H1 (cell line): ENCODE data around the gene HSPA1B. TPM values are rescaled to one million over a fixed set of nuclear protein-coding genes. Genes with fewer than 3 reads are reported as not detected.

Source experiments
- CTCF ChIA-PET: fragments of 300-600 bp; sonication (Branson Sonifier 250); formaldehyde crosslinking; loops from one replicate; lab custom pipeline; 2021; ENCODE audit not compliant: partially characterized antibody; lab: Charles Lee
- POLR2A ChIA-PET: fragments of 300-600 bp; sonication (Branson Sonifier 250); formaldehyde crosslinking; loops from one replicate; lab custom pipeline; 2021; ENCODE audit warnings: inconsistent platforms; ENCODE audit not compliant: partially characterized antibody; lab: Charles Lee
- DNase-seq, 2 experiments: peaks; one replicate each; pipeline versions ENCODE4 v3.0.0 to v3.0.0-alpha.2; 2010 to 2022; ENCODE audit warnings: low spot score in 2 of 2, low read depth in 1 of 2, mixed read lengths in 1 of 2
- FAIRE-seq: peaks from 2 replicates; lab custom pipeline; 2011; peaks lifted over from hg19 to GRCh38; lab: Jason Lieb, UNC
- H2AFZ ChIP-seq: 2 replicates; pipeline ENCODE4 v1.8.1; 2012; ENCODE audit warnings: low read length, inconsistent platforms
- H2AK5ac ChIP-seq: 2 replicates; pipeline ENCODE4 v1.6.1; 2013; ENCODE audit warnings: low read depth, low read length
- H2BK120ac ChIP-seq: replicated peaks from 2 replicates; pipeline ENCODE3; 2013; ENCODE audit warnings: low read depth, low read length, inconsistent platforms
- H2BK12ac ChIP-seq: 2 replicates; pipeline ENCODE4 v1.6.1; 2013; ENCODE audit warnings: low read depth, low read length
- H2BK15ac ChIP-seq: 2 replicates; pipeline ENCODE4 v1.6.1; 2013; ENCODE audit warnings: low read length
- H2BK20ac ChIP-seq: 2 replicates; pipeline ENCODE4 v1.6.1; 2013; ENCODE audit warnings: low read length
- H2BK5ac ChIP-seq: 2 replicates; pipeline ENCODE4 v1.6.1; 2013; ENCODE audit warnings: low read depth, low read length
- H3K14ac ChIP-seq: 2 replicates; pipeline ENCODE4 v1.6.1; 2013; ENCODE audit warnings: inconsistent platforms; ENCODE audit not compliant: insufficient read length
- H3K18ac ChIP-seq: 2 replicates; pipeline ENCODE4 v1.6.1; 2013; ENCODE audit warnings: low read length; ENCODE audit errors: extremely low read depth
- H3K23ac ChIP-seq: 2 replicates; pipeline ENCODE4 v1.6.1; 2013; ENCODE audit warnings: inconsistent platforms; ENCODE audit not compliant: insufficient read length
- H3K23me2 ChIP-seq: 2 replicates; pipeline ENCODE4 v1.6.1; 2013; ENCODE audit warnings: low read depth, low read length
- H3K27ac ChIP-seq: 2 replicates; pipeline ENCODE4 v1.6.1; 2011; ENCODE audit warnings: low read depth, low read length, inconsistent platforms
- H3K27me3 ChIP-seq, 4 experiments: replicated peaks in 1 of 4; 1 replicate in 1 of 4; 2 replicates in 3 of 4; pipeline versions ENCODE4 v1.6.1 to v1.8.1; 2011 to 2013; ENCODE audit warnings: low read length in 3 of 4, mild to moderate bottlenecking in 3 of 4, inconsistent platforms in 2 of 4, mixed read lengths in 2 of 4, moderate library complexity in 1 of 4; ENCODE audit not compliant: control insufficient read depth in 3 of 4, insufficient read depth in 3 of 4; ENCODE audit errors: extremely low read depth in 1 of 4
- H3K36me3 ChIP-seq, 4 experiments: 2 replicates each; pipeline versions ENCODE4 v1.6.1 to v1.8.1; 2011 to 2013; ENCODE audit warnings: mild to moderate bottlenecking in 4 of 4, low read length in 3 of 4, moderate library complexity in 2 of 4, control low read depth in 1 of 4, inconsistent platforms in 1 of 4; ENCODE audit not compliant: insufficient read depth in 4 of 4, control insufficient read depth in 2 of 4
- H3K4ac ChIP-seq: replicated peaks from 2 replicates; pipeline ENCODE3; 2013; ENCODE audit warnings: low read length, low read depth, mixed read lengths, inconsistent platforms; ENCODE audit not compliant: insufficient read length
- H3K4me1 ChIP-seq, 4 experiments: replicated peaks in 1 of 4; 1 replicate in 1 of 4; 2 replicates in 3 of 4; pipeline versions ENCODE4 v1.6.1 to v1.8.1; 2011 to 2013; ENCODE audit warnings: low read length in 3 of 4, inconsistent platforms in 2 of 4, mixed read lengths in 1 of 4; ENCODE audit not compliant: insufficient read depth in 4 of 4, control insufficient read depth in 3 of 4
- H3K4me2 ChIP-seq, 2 experiments: 2 replicates each; pipeline versions ENCODE4 v1.6.1 to v1.8.1; 2011 to 2013; ENCODE audit warnings: low read depth in 2 of 2, low read length in 2 of 2, control low read depth in 1 of 2, inconsistent platforms in 1 of 2, mild to moderate bottlenecking in 1 of 2; ENCODE audit not compliant: insufficient read depth in 1 of 2
- H3K4me3 ChIP-seq, 4 experiments: fragments of 200-600, 300-600 bp in 1 of 4; sonication (generic), shearing (Covaris generic), sonication (Bioruptor Twin) in 1 of 4; 2 replicates each; pipeline versions ENCODE4 v1.5.1 to v1.8.1; 2011 to 2016; ENCODE audit warnings: low read length in 4 of 4, low read depth in 3 of 4, control low read depth in 2 of 4, inconsistent platforms in 2 of 4, mild to moderate bottlenecking in 2 of 4, mixed read lengths in 1 of 4, moderate library complexity in 1 of 4; ENCODE audit not compliant: insufficient read depth in 2 of 4; ENCODE audit errors: extremely low read depth in 1 of 4
- H3K56ac ChIP-seq: replicated peaks from 2 replicates; pipeline ENCODE3; 2013; ENCODE audit warnings: low read depth, mild to moderate bottlenecking, mixed read lengths, low read length, inconsistent platforms; ENCODE audit not compliant: insufficient read length
- H3K79me1 ChIP-seq: 2 replicates; pipeline ENCODE4 v1.6.1; 2013; ENCODE audit warnings: low read depth, low read length, control low read depth
- H3K79me2 ChIP-seq, 2 experiments: 2 replicates each; pipeline versions ENCODE4 v1.6.1 to v1.8.1; 2012 to 2013; ENCODE audit warnings: low read length in 2 of 2, mild to moderate bottlenecking in 2 of 2, inconsistent platforms in 1 of 2; ENCODE audit not compliant: insufficient read depth in 2 of 2, control insufficient read depth in 1 of 2
- H3K9ac ChIP-seq, 4 experiments: replicated peaks in 1 of 4; 1 replicate in 1 of 4; 2 replicates in 3 of 4; pipeline versions ENCODE4 v1.6.1 to v1.8.1; 2011 to 2013; ENCODE audit warnings: low read depth in 3 of 4, low read length in 3 of 4, control low read depth in 2 of 4, mild to moderate bottlenecking in 2 of 4, moderate library complexity in 2 of 4, inconsistent platforms in 1 of 4; ENCODE audit errors: extremely low read depth in 1 of 4
- H3K9me3 ChIP-seq, 2 experiments: 2 replicates each; pipeline versions ENCODE4 v1.6.1 to v1.8.1; 2012 to 2013; ENCODE audit warnings: mild to moderate bottlenecking in 2 of 2, moderate library complexity in 2 of 2, control low read depth in 1 of 2, inconsistent platforms in 1 of 2, low read depth in 1 of 2, low read length in 1 of 2, mixed read lengths in 1 of 2; ENCODE audit not compliant: insufficient read depth in 2 of 2
- H4K20me1 ChIP-seq, 2 experiments: replicated peaks in 1 of 2; 2 replicates each; pipeline versions ENCODE3 to v1.8.1; 2011 to 2013; ENCODE audit warnings: inconsistent platforms in 2 of 2, low read length in 2 of 2, mild to moderate bottlenecking in 1 of 2; ENCODE audit not compliant: insufficient read depth in 2 of 2, control insufficient read depth in 1 of 2
- H4K5ac ChIP-seq: 2 replicates; pipeline ENCODE4 v1.6.1; 2013; ENCODE audit warnings: low read length, low read depth, mixed read lengths, inconsistent platforms; ENCODE audit not compliant: insufficient read length
- H4K8ac ChIP-seq: 2 replicates; pipeline ENCODE4 v1.8.0; 2013; ENCODE audit warnings: mild to moderate bottlenecking, moderate library complexity, low read length, inconsistent platforms; ENCODE audit not compliant: insufficient read depth; ENCODE audit errors: extremely low read depth
- H4K91ac ChIP-seq: replicated peaks from 2 replicates; pipeline ENCODE3; 2013; ENCODE audit warnings: low read length, mixed read lengths, inconsistent platforms; ENCODE audit not compliant: insufficient read length
- NRF1 ChIP-seq: IDR thresholded peaks from 2 replicates; pipeline ENCODE4 v1.6.1; 2011; ENCODE audit warnings: mild to moderate bottlenecking, low read depth, low read length, improper control_type of control experiment
- POLR2A ChIP-seq, 2 experiments: IDR thresholded peaks; 1 replicate in 1 of 2; 2 replicates in 1 of 2; pipeline ENCODE4 v1.6.1; 2011; ENCODE audit warnings: low read depth in 2 of 2, low read length in 2 of 2, mild to moderate bottlenecking in 2 of 2; ENCODE audit errors: control extremely low read depth in 1 of 2
- SIN3A ChIP-seq, 2 experiments: IDR thresholded peaks in 1 of 2; conservative IDR thresholded peaks in 1 of 2; 2 replicates each; pipeline ENCODE4 v1.6.1; 2011 to 2012; ENCODE audit warnings: low read length in 2 of 2, improper control_type of control experiment in 1 of 2, low read depth in 1 of 2, mild to moderate bottlenecking in 1 of 2
- WGBS, 2 experiments: shearing (Covaris generic) in 1 of 2; methylation state at CpG; one replicate each; pipeline versions ENCODE4 v1.1.6 to v1.1.7; 2013 to 2015; ENCODE audit warnings: low lambda C conversion rate in 2 of 2, mixed read lengths in 2 of 2, inconsistent platforms in 1 of 2, low coverage in 1 of 2, missing lambda C conversion rate in 1 of 2; ENCODE audit not compliant: insufficient replicate concordance in 2 of 2, insufficient coverage in 1 of 2, insufficient read length in 1 of 2; ENCODE audit errors: extremely low coverage in 1 of 2, missing lambda C conversion rate in 1 of 2; 5-methylcytosine and 5-hydroxymethylcytosine counted together
- polyA plus RNA-seq, 7 experiments: library from polyadenylated mRNA; depleted of rRNA in 3 of 7; stranded (reverse) in 5 of 7; unstranded in 2 of 7; fragments of >200 nt in 5 of 7; fragments of 200-250 nt in 2 of 7; gene quantifications; 1 replicate in 5 of 7; 2 replicates in 1 of 7; 4 replicates in 1 of 7; pipeline versions ENCODE4 v1.2.1 to v1.2.3, GENCODE V29; 2011 to 2013; ENCODE audit warnings: missing spikeins in 2 of 7, mixed read lengths in 2 of 7
- total RNA-seq: library from RNA; stranded (reverse); fragmentation: NEBNext Ultra II Directional; extraction: Animal tissue kit (Norgen Biotek cat#: 25700); gene quantifications from 2 replicates; pipeline ENCODE4 v1.2.1, GENCODE V29; 2021

Gene HSPA1B
- total and polyA plus RNA-seq, 2 of the 8 experiments (the other 6 are each of a cell fraction or from before 2014, with no cell fraction given): 36.6 to 76.6 TPM

DNA sequence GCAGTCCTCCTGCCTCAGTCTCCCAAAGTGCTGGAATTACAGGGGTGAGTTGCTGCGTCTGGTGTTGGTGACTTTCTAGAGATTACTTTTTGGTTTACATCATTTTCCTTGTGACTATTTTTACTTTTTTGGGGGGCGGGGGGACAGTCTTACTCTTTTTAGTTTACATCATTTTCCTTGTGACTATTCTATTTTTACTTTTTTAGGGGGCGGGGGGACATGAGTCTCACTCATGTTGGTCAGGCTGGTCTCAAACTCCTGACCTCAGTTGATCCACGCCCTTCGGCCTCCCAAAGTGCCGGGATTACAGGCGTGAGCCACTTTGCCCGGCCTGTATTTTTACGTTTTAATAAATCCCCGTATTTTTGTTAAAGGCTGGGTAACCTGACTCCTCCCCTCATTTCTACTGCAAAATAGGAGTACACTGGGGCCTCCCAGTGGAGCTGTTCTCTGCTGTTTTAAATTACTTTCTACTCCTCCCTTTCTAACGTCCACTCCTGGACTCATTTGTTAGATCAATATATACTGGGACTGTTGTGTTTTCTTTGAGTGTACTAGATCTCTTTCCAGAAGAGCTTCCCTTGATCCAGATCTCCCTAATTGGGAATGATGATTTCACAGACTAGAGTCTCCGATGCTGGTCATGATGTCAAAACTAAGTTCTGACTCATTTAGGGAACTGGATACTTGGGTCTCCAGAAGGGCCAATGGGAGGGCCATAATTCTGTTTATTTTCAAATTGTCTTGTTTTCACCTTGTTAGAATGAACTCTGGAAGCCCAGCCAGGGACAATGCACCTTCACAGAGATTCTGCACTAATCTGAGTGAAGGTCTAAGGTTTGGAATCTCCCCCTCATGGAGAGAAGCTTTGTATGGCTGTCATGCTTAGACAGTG lies 9.2 kb downstream of the HSPA1B start:
- Histone ChIP-seq H2BK12ac (no peak overlapping the region), H2BK15ac (no peak overlapping the region), H3K79me1 (peaks cover 3% of the 10 kb centered on the region; the same call in 1 of the 2 replicates), H2BK20ac (no peak overlapping the region), H3K23me2 (peaks cover 15% of the 10 kb centered on the region), H3K4me1 (peaks cover 2 to 9% (median 6%) of the 10 kb centered on the region in 4 experiments; a peak in 4 of 7 replicates), H2BK120ac (no peak overlapping the region), H3K18ac (peak overlapping the region; percentile 4; the same call in 1 of the 2 replicates), H3K9ac (peak overlapping the region; percentile 58 to 96 (median 84)), H3K36me3 (peaks cover 34 to 62% (median 48%) of the 10 kb centered on the region in 4 experiments), H4K8ac (no peak overlapping the region), H4K91ac (no peak overlapping the region), H3K9me3 (no peaks in the 10 kb centered on the region), H2AK5ac (no peak overlapping the region), H3K23ac (no peak overlapping the region), H3K4me2 (peak overlapping the region; percentile 84 to 99), H2AFZ (no peak overlapping the region), H3K27me3 (no peaks in the 10 kb centered on the region), H3K79me2 (peaks cover 17 to 38% of the 10 kb centered on the region in 2 experiments), H3K4ac (peak overlapping the region; percentile 12), H4K20me1 (peaks cover 18 to 22% of the 10 kb centered on the region in 2 experiments), H2BK5ac (0 out of 2 replicates have a peak overlapping the region, but pooled peaks have one; percentile 32), H3K14ac (no peak overlapping the region), H3K56ac (peak overlapping the region; percentile 79), H3K4me3 (peak overlapping the region; percentile 70 to 99 (median 92)), H3K27ac (peak overlapping the region; percentile 2; the same call in 1 of the 2 replicates), H4K5ac (no peak overlapping the region)
- TF ChIP-seq NRF1 (no peak), SIN3A (conservative IDR thresholded peaks at IDR 0.05 in 1 of 2, IDR thresholded peaks at IDR 0.05 in 1 of 2; ENCODE audit: low read depth in 1 of 2, low read length in 2 of 2) (0 out of 4 replicates have a peak, but pooled peaks of 1 of the 2 experiments have one; percentile 22), POLR2A (IDR thresholded peaks at IDR 0.05; ENCODE audit: control extremely low read depth in 1 of 2, low read depth in 2 of 2, low read length in 2 of 2) (peak in 1 of 2 experiments; percentile 42; a peak in 1 of 3 replicates)
- 37% methylated on average over 12 of the region's 12 CpGs; no CpG with 5 or more reads in 1 of the 2 experiments for WGBS, 2 experiments
- no peak for DNase-seq
- no peak for FAIRE-seq
- POLR2A ChIA-PET: interaction anchor here (0.7 to 11.4 kb wide), 28 partner anchors 11 to 239 kb away, joined by 3 to 189 read pairs (median 6); partner anchors contain the start of genes BAG6, C6orf47, DXO and GPANK1
- CTCF ChIA-PET: interaction anchor here (0.6 to 4.5 kb wide), 6 partner anchors 10 to 71 kb away, joined by 3 to 15 read pairs (median 6); partner anchors contain the start of genes HSPA1B and NEU1
